DMS153 treated with DMSO at 0.1 percent for 48 hours (cell line): ENCODE measurements around the gene MAN2B2.

Source experiments
- DNase-seq: peaks from one replicate; lab custom pipeline; 2025; ENCODE audit not compliant: unreplicated experiment; lab: John Stamatoyannopoulos, UW

MAN2B2 gene

GRCh38 chr4:6566391-6567190, 8.4 kb upstream of the MAN2B2 start:
- no peak for DNase-seq

DNA sequence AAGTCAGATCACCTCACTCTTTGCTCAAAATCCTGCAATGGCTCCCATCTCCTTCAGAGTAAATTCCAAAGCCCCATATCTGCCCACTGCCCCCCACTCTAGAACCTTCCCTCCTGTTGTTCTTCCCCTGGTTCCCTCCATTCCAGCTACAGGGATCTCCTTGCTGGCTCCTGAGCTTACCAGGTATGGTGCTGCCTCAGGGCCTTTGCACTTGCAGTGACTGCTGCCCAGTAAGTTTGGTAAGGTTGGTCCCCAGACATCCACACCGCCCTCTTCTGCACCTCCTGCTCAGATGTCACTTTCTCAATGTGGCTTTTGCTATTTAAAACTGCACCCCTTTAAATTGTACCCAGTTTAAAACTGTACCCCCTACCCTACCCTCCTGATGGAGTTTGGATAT, 7.8 kb upstream of the MAN2B2 start:
- DNase-seq: no peak

DNA sequence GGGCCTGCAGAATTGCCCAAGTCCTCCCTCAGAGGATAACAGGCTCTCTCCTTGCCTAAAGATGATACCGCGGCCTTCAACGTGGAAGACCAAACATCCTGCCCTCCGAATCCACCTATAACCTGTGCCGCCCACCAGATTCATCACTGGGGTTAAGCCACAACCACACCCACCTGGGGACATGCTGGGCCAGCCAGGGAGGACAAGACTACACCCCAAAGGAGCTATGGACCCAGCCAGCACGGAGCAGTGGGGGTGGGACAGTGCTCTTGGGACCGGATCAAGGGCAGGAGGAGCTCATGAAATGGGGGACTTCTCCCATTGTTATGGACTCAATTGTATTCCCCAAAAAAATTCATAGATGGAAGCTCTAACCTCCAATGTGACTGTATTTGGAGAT, 6.8 kb upstream of the MAN2B2 start:
- no peak for DNase-seq

- DNase-seq: no peak
Measured at GRCh38 chr4:6568689-6569332, 6.2 kb upstream of the MAN2B2 start.

- no peak for DNase-seq
Measured at GRCh38 chr4:6571608-6572007, 3.4 kb upstream of the MAN2B2 start.

GRCh38 chr4:6573551-6573950, 1.4 kb upstream of the MAN2B2 start:
- no peak for DNase-seq

GRCh38 chr4:6573986-6574746, 823 bp upstream of the MAN2B2 start:
- no peak for DNase-seq

- DNase-seq: no peak
Measured at GRCh38 chr4:6575503-6576240, 683 bp downstream of the MAN2B2 start.

DNA sequence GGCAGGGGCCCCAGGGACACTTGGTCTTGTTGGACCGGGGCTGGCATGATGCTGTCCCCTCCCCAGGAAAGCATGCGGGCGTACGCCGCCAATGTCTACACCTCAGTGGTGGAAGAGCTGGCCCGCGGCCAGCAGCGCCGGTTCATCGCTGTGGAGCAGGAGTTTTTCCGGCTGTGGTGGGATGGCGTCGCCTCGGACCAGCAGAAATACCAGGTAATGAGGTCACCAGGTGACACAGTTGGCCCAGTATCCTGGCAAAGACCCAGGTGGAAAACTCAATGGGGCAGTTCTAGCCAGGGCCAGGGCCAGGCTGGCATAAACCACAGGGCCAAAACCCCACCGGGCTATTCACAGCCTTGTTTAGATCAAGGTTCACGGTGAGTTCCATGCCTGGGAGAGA, 1.5 kb downstream of the MAN2B2 start:
- no peak for DNase-seq

DNA sequence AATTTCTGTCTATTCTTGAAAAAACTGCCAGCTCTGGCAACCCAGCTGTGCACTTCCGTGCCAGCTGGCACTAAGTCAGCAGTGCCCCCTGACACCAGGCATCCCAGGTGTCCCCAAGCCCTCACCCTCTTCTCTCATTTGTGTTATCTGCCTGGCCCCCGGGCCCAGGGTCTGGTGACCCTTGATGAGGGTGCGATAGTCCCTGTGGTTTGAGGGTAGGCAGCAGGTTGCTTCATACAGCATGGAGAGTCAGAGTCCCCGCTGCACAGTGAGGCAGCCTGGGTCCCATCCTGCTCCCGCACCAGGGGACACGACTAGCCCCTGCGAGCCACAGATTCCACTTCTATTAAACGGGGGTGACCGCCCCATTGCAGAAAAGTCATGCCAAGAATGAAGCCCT, 1.9 kb downstream of the MAN2B2 start:
- no peak for DNase-seq

DNA sequence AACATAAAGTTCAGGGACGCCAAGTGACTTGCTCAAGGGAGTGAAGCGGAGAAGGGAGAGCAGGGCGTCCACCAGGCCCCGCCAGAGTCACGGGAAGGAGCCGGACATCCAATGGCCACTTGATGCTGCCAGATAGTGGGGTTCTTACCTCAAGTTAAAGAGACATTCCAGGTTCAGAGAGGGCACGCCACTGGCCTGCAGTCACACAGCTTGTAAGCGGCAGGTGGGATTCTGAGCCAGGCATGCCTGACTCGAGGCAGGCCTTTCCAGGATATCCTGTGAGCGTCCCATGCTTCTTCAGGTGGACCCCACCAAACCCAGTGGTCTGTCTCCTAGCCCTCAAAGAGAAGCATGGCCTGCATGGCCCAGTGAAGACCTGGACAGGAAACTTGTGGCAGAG, 2.4 kb downstream of the MAN2B2 start:
- DNase-seq: no peak

GRCh38 chr4:6578221-6578620, 3.2 kb downstream of the MAN2B2 start:
- no peak for DNase-seq

GRCh38 chr4:6580353-6580752, 5.4 kb downstream of the MAN2B2 start:
- DNase-seq: no peak

GRCh38 chr4:6581566-6582121, 6.7 kb downstream of the MAN2B2 start:
- no peak for DNase-seq

DNA sequence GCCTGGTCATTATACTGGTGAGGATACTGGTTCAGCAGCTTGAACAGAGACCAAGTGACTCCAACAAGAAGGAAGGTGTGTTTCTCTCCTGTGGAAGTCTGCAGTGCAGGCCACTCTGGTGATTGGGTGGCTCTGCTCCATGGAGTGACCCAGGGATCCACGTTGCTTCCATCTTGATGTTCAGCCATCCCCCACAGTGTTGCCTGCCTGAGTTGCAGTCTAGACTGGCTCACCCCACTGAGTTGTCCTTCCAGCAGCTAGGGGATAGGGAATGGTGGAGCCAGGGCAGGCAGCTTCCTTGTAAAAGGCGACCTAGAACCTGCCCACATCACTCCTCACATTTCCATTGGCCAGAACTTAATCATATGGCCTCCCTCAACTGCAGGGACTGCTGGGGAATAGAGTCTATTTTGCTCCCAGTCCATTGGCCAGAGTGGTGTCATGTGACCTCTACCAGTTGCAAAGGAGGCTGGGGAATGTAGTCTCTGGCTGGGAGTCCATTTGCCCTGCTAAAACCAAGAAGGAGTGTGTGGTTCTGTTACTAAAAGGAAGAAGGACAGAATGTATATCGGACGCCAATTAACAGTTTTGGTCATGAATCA, 8.0 kb downstream of the MAN2B2 start:
- no peak for DNase-seq

- no peak for DNase-seq
Measured at GRCh38 chr4:6584865-6585264, 9.9 kb downstream of the MAN2B2 start.

DNA sequence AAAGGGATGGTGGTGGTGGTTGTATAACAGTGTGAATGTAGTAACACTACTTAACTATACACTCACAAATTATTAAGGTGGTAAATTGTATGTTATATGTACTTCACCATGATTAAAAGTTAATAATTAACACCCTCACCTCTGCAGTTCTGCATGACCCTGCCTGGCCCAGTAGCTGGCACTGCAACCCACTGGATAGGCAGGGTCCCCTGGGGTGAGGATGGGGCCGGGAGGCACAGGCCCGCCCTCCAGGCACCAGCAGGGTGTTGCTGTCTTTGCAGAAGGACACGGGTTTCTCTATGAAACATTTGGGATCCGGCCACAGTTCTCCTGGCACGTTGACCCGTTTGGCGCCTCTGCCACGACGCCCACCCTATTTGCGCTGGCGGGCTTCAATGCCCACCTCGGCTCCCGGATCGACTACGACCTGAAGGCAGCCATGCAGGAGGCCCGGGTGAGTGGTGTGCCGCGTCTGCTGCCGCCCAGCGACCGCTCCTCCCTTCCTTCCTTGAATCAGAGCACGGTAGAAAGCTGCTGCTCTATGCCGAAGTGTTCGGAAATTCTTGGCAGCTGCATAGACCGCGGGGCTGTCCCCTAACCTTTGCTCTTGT, 11.8 kb downstream of the MAN2B2 start:
- no peak for DNase-seq

DNA sequence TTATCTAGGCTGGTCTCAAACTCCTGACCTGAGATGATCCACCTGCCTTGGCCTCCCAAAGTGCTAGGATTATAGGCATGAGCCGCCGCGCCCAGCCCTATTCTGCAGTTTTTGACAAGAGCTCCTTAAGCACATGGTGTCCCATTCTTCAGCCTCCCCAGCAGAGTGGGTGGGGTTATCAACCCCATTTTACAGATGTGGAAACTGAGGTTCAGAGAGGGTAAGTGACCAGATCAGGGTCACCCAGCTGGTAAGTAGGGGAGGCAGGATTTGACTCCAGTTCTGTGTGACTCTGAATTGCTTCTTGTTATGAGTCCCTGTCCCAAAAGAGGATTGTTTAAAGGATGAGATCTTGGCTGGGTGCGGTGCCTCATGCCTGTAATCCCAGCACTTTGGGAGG, 14.5 kb downstream of the MAN2B2 start:
- DNase-seq: no peak

- no peak for DNase-seq
Measured at GRCh38 chr4:6591313-6591712, 16.3 kb downstream of the MAN2B2 start.

GRCh38 chr4:6591781-6592180, 16.8 kb downstream of the MAN2B2 start:
- no peak for DNase-seq
